ENCODE data around the gene ACADSB. TPM values are rescaled to one million over a fixed set of nuclear protein-coding genes. Genes with fewer than 3 reads are reported as not detected.

The ACADSB gene
- total and polyA plus RNA-seq, 10 of the 15 experiments (the other 5 are each of a cell fraction or from before 2014, with no cell fraction given) = 10.8 to 24.0 (median 15.0) TPM

- in situ Hi-C loops (cut with MboI) = no loop called here
- no peak overlapping the region; the same call in 1 of the 2 replicates for H3K27ac ChIP-seq (ENCODE audit: control insufficient read depth, insufficient read depth)
- 81% methylated on average over 3 of the region's 3 CpGs for WGBS (ENCODE audit: insufficient coverage, insufficient replicate concordance, low lambda C conversion rate, missing lambda C conversion rate)
- POLR2A ChIA-PET = interaction anchor here (1.0 kb wide), 1 partner anchor 18 kb away, joined by 3 read pairs; the partner anchor contains the start of gene PSTK
- H3K9ac ChIP-seq (ENCODE audit: control insufficient read depth, insufficient read depth, low read length) = no peak overlapping the region
- intact Hi-C loops (cut with micrococcal nuclease; ENCODE audit: unreplicated experiment) = loop anchor here (5.0 kb wide), 1 partner anchor 1803 kb away; the partner anchor contains the start of gene ABRAXAS2
- CTCF ChIA-PET = interaction anchor here (0.8 to 1.2 kb wide), 4 partner anchors 9 to 120 kb away, joined by 3 to 8 read pairs (median 3); no protein-coding TSS in a partner anchor
- peaks cover 3 to 9% of the 10 kb centered on the region in 2 experiments; a peak in 3 of 4 replicates for H3K36me3 ChIP-seq (ENCODE audit: control insufficient read depth in 2 of 2, insufficient read depth in 2 of 2, low read length in 1 of 2)
- SMC1A ChIA-PET (ENCODE audit: uncharacterized antibody, unreplicated experiment) = interaction anchor here (1.2 to 2.8 kb wide), 5 partner anchors 9 to 40 kb away, joined by 3 to 14 read pairs (median 5); partner anchors contain the start of genes ACADSB and IKZF5
- DNase-seq (ENCODE audit: low read depth, low spot score) = no peak
- H2AFZ ChIP-seq (ENCODE audit: control insufficient read depth, low read depth, low read length) = no peak overlapping the region
- no peak for FAIRE-seq
- H3K9me3 ChIP-seq (replicated peaks; ENCODE audit: control insufficient read depth, insufficient read depth, low read length) = no peaks in the 10 kb centered on the region
- H3K4me2 ChIP-seq (ENCODE audit: control insufficient read depth, insufficient read depth) = peak overlapping the region; percentile 68
- H3K4me1 ChIP-seq (ENCODE audit: control insufficient read depth, insufficient read depth, low read length) = peaks cover 29% of the 10 kb centered on the region
- H3K27me3 ChIP-seq (replicated peaks in 1 of 2; ENCODE audit: control insufficient read depth in 2 of 2, insufficient read depth in 2 of 2, low read length in 1 of 2) = no peaks in the 10 kb centered on the region
- BruUV-seq (replicated peaks) = no TSS peak
- no peak overlapping the region for H3K4me3 ChIP-seq
- ATAC-seq = peak; percentile 19; the same call in 2 of the 3 replicates
- no peaks in the 10 kb centered on the region; the same call in 1 of the 2 replicates for H4K20me1 ChIP-seq (ENCODE audit: control insufficient read depth, insufficient read depth)
- RAD21 ChIA-PET (ENCODE audit: unreplicated experiment) = no interaction called here
- peaks cover 33% of the 10 kb centered on the region for H3K79me2 ChIP-seq (ENCODE audit: control insufficient read depth, insufficient read depth, low read length)
- TF ChIP-seq MTA2 (IDR thresholded peaks at IDR 0.05; ENCODE audit: low read depth) = no peak
- TF ChIP-seq STAT3 (IDR thresholded peaks at IDR 0.05; ENCODE audit: low read depth, low read length) = no peak
- no peak for TF ChIP-seq ZBTB11 (CRISPR knock-in tag; IDR thresholded peaks at IDR 0.05)
- TF ChIP-seq TCF3 (IDR thresholded peaks at IDR 0.05; ENCODE audit: borderline replicate concordance, insufficient read depth, low read depth, low read length) = no peak
Observed at GRCh38 chr10:122998934-122999333, 9.9 kb upstream of the ACADSB start.
